Breast epithelium (tissue), 3 donors: ENCODE data around the gene C16orf54.
"Not testable (repeated sequence)": the region's sequence is repeated elsewhere in the genome, so short reads cannot be mapped to it uniquely, and the experiment has no call there.

Experiments
- POLR2A ChIP-seq: fragments of 450-650 bp; IDR thresholded peaks from one replicate; pipeline ENCODE4 v1.6.1; 2016; ENCODE audit warnings: antibody characterized with exemption, mild to moderate bottlenecking, moderate library complexity
- POLR2AphosphoS5 ChIP-seq, 3 donors: sonication (generic); formaldehyde crosslinking; IDR thresholded peaks; one replicate each; pipeline ENCODE4 v1.6.1; 2017; ENCODE audit warnings: antibody characterized with exemption in 3 of 3
- TF ChIP-seq, protein P1 (sequence below), 3 donors: fragments of 450-650 bp; IDR thresholded peaks; one replicate each; pipeline ENCODE4 v1.5.1; 2016 to 2017; ENCODE audit warnings: antibody characterized with exemption in 3 of 3, mild to moderate bottlenecking in 3 of 3, moderate library complexity in 3 of 3

DNA sequence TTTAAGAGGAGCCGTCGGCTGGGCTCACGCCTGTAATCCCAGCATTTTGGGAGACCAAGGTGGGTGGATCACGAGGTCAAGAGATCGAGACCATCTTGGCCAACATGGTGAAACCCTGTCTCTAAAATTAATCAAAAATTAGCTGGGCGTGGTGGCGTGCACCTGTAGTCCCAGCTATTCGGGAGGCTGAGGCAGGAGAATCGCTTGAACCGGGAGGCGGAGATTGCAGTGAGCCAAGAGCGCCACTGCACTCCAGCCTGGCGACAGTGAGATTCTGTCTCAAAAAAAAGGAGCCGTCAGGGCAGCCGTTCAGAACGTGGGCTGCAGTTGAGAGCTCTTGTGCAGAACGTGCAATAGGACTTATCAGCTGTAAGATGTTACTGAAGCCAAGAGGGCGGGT lies 47.4 kb upstream of the C16orf54 start:
- not testable (repeated sequence) for TF ChIP-seq POLR2AphosphoS5 (IDR thresholded peaks at IDR 0.05); POLR2A
- TF ChIP-seq, protein P1, sequence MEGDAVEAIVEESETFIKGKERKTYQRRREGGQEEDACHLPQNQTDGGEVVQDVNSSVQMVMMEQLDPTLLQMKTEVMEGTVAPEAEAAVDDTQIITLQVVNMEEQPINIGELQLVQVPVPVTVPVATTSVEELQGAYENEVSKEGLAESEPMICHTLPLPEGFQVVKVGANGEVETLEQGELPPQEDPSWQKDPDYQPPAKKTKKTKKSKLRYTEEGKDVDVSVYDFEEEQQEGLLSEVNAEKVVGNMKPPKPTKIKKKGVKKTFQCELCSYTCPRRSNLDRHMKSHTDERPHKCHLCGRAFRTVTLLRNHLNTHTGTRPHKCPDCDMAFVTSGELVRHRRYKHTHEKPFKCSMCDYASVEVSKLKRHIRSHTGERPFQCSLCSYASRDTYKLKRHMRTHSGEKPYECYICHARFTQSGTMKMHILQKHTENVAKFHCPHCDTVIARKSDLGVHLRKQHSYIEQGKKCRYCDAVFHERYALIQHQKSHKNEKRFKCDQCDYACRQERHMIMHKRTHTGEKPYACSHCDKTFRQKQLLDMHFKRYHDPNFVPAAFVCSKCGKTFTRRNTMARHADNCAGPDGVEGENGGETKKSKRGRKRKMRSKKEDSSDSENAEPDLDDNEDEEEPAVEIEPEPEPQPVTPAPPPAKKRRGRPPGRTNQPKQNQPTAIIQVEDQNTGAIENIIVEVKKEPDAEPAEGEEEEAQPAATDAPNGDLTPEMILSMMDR (IDR thresholded peaks at IDR 0.05) = not testable (repeated sequence)
